ENCODE results near the gene CC2D1B. TPM values are rescaled to one million over a fixed set of nuclear protein-coding genes. Genes with fewer than 3 reads are reported as not detected.

The CC2D1B gene
- total and polyA plus RNA-seq, 4 donors: 7.6 to 36.0 (median 25.1) TPM

Other genes starting within 250 kb of the CC2D1B start
- gene ZFYVE9, start 224.1 kb downstream of the CC2D1B start, total RNA-seq: 10 to 100 TPM; 19.3 to 28.8 TPM
- gene ZFYVE9, start 224.1 kb downstream of the CC2D1B start, polyA plus RNA-seq: 1 to 10 TPM; 6.6 to 8.5 TPM
- gene ORC1, start 38.2 kb upstream of the CC2D1B start, total RNA-seq: under 1 TPM; 0.58 to 0.96 TPM
- gene ORC1, start 38.2 kb upstream of the CC2D1B start, polyA plus RNA-seq: under 1 TPM; 0.28 to 0.38 TPM
- 10 to 100 TPM; 34.7 to 36.2 TPM for gene PRPF38A, start 38.4 kb upstream of the CC2D1B start, total RNA-seq
- 10 to 100 TPM; 15.2 to 20.7 TPM for gene PRPF38A, start 38.4 kb upstream of the CC2D1B start, polyA plus RNA-seq
- 10 to 100 TPM; 49.2 to 71.5 TPM for gene TUT4, start 186.9 kb upstream of the CC2D1B start, total RNA-seq
- 10 to 100 TPM in 1 of 2 donors, 1 to 10 TPM in 1; 6.3 to 21.4 TPM for gene TUT4, start 186.9 kb upstream of the CC2D1B start, polyA plus RNA-seq
- gene GPX7, start 236.2 kb upstream of the CC2D1B start, total RNA-seq: 10 to 100 TPM in 1 of 2 donors, 1 to 10 TPM in 1; 9.7 to 21.0 TPM
- 10 to 100 TPM; 11.1 to 21.4 TPM for gene GPX7, start 236.2 kb upstream of the CC2D1B start, polyA plus RNA-seq